Thymus (tissue), 11 donors: ENCODE data around the gene EGFR. TPM values are rescaled to one million over a fixed set of nuclear protein-coding genes. Genes with fewer than 3 reads are reported as not detected.

ENCODE experiments used
- DNase-seq, 9 donors: peaks; one replicate each; pipeline ENCODE4 v3.0.0-alpha.2; 2013; ENCODE audit warnings: low spot score in 9 of 9, low read depth in 6 of 9, missing footprints in 1 of 9
- H3K27ac ChIP-seq, 2 donors: one replicate each; pipeline ENCODE4 v1.5.1; 2013; ENCODE audit warnings: control low read depth in 1 of 2, low read depth in 1 of 2, low read length in 1 of 2, mild to moderate bottlenecking in 1 of 2, moderate library complexity in 1 of 2
- H3K27me3 ChIP-seq, 2 donors: one replicate each; pipeline ENCODE4 v1.5.1; 2013; ENCODE audit warnings: low read length in 1 of 2; ENCODE audit not compliant: control insufficient read depth in 2 of 2, insufficient read depth in 1 of 2
- H3K36me3 ChIP-seq, 2 donors: one replicate each; pipeline ENCODE4 v1.5.1; 2013; ENCODE audit warnings: low read length in 1 of 2, mild to moderate bottlenecking in 1 of 2, moderate library complexity in 1 of 2; ENCODE audit not compliant: control insufficient read depth in 2 of 2, insufficient read depth in 2 of 2
- H3K4me1 ChIP-seq, 2 donors: one replicate each; pipeline ENCODE4 v1.5.1; 2013; ENCODE audit warnings: low read length in 2 of 2; ENCODE audit not compliant: control insufficient read depth in 2 of 2, insufficient read depth in 2 of 2
- H3K4me3 ChIP-seq, 2 donors: one replicate each; pipeline ENCODE4 v1.5.1; 2013; ENCODE audit warnings: low read length in 2 of 2, control low read depth in 1 of 2, mild to moderate bottlenecking in 1 of 2
- H3K9me3 ChIP-seq, 2 donors: one replicate each; pipeline ENCODE4 v1.5.1; 2013; ENCODE audit warnings: low read length in 1 of 2, mild to moderate bottlenecking in 1 of 2; ENCODE audit not compliant: control insufficient read depth in 2 of 2, insufficient read depth in 1 of 2
- WGBS: extraction: QIAGEN DNeasy Blood & Tissue Kit; methylation state at CpG from one replicate; pipeline ENCODE4 v1.1.7; 2013; 5-methylcytosine and 5-hydroxymethylcytosine counted together
- polyA plus RNA-seq: library from polyadenylated mRNA; stranded (reverse); fragments of 200-250 nt; gene quantifications from one replicate; pipeline ENCODE4 v1.2.3, GENCODE V29; 2013
- total RNA-seq: library from RNA; stranded (reverse); fragments of 120-200 nt; gene quantifications from one replicate; pipeline ENCODE4 v1.2.4, GENCODE V29; 2013
- donor health status: healthy.

The EGFR gene
- total and polyA plus RNA-seq, 2 donors: 14.2 to 19.5 TPM

DNA sequence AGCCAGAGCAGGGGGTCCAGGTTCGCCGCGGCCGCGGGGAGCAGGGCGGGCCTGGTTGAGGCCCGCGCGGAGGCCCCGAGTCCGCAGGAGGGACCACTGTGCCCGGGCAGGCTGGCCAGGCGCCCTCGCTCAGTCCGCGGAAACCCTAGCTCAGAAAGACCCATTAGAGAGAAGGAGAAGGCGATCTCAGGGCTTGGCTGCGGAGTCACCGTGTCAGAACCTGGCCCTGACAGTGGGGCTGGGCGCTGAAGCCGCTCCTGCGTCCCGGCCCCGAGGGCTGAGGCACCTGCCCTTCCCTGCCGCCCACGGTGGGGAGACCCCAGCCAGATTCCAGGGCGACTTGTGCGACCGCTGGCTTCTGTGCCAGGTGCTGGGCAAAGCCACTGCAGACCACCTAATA lies 14.2 kb upstream of the EGFR start:
- WGBS: 79% methylated on average over 29 of the region's 29 CpGs
- H3K36me3 ChIP-seq: no peaks in the 10 kb centered on the region
- no peak overlapping the region for H3K27ac ChIP-seq
- H3K27me3 ChIP-seq: peaks cover 0 to 14% of the 10 kb centered on the region in 2 donors
- no peak for DNase-seq
- H3K9me3 ChIP-seq: no peaks in the 10 kb centered on the region
- no peak overlapping the region for H3K4me3 ChIP-seq
- H3K4me1 ChIP-seq: no peaks in the 10 kb centered on the region

DNA sequence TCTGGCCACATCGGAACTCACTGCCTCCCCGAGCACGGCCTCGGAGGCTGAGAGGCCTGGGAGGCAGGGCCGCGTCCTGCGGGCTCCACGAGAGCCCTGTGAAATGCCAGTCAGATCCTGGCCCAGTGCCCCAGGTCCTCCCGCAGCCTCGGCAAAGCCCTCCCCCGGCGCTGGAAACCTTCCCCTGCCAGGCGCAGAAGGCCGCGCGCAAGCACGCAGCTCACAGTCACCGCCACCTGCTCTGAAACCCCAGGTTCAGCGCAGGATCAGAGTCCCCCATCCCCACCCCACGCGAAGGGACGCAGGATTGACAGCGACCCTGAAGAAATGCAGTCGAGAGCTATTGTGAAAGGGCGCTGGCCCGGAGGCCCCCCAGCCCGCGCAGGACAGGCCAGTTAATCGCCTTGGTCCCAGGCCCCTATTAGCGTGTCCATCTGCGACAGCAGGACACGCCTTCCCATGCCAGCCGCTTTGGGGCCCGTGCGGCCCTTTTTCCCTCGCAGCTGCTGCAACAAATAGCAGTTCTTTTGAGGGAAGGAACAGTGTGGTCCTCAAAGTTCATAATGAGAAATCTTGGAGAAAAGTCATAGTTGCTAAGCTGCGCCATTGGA lies 13.5 kb upstream of the EGFR start:
- Histone ChIP-seq H3K4me1 (no peaks in the 10 kb centered on the region), H3K27me3 (peaks cover 0 to 14% of the 10 kb centered on the region in 2 donors), H3K9me3 (no peaks in the 10 kb centered on the region), H3K27ac (no peak overlapping the region), H3K36me3 (no peaks in the 10 kb centered on the region), H3K4me3 (no peak overlapping the region)
- DNase-seq: no peak
- 75% methylated on average over 37 of the region's 37 CpGs for WGBS

DNA sequence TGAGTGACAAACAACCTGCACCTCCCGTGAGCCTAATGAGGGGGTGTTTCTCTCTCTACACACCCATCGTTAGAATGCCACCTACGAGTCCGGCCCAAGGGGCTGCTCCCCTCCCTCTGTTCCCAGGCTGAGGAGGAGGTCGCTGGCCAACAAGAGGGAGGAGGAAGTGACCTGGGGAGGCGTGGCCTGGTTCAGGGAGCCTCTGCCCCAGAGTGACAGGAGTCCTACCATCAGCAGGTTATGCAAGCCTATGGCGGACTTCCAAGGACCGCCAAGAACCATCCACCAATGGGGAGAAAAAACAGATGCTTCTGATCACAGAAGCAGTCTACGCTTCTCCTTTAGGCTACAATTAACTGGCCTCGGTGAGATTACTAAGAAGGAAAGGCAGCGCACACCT lies 12.3 kb upstream of the EGFR start:
- Histone ChIP-seq H3K36me3 (no peaks in the 10 kb centered on the region), H3K27me3 (peaks cover 0 to 14% of the 10 kb centered on the region in 2 donors), H3K4me3 (no peak overlapping the region), H3K9me3 (no peaks in the 10 kb centered on the region), H3K27ac (no peak overlapping the region), H3K4me1 (no peaks in the 10 kb centered on the region)
- no peak for DNase-seq
- WGBS: 84% methylated on average over 11 of the region's 11 CpGs

- WGBS: 91% methylated on average over 1 of the region's 1 CpG
- no peak overlapping the region for H3K27ac ChIP-seq
- peaks cover 17 to 25% of the 10 kb centered on the region in 2 donors for H3K27me3 ChIP-seq
- no peaks in the 10 kb centered on the region for H3K4me1 ChIP-seq
- H3K4me3 ChIP-seq: no peak overlapping the region
- no peaks in the 10 kb centered on the region for H3K9me3 ChIP-seq
- DNase-seq: no peak
- no peaks in the 10 kb centered on the region for H3K36me3 ChIP-seq
These were observed 5.0 kb upstream of the EGFR start for GRCh38 chr7:55013851-55014250.

DNA sequence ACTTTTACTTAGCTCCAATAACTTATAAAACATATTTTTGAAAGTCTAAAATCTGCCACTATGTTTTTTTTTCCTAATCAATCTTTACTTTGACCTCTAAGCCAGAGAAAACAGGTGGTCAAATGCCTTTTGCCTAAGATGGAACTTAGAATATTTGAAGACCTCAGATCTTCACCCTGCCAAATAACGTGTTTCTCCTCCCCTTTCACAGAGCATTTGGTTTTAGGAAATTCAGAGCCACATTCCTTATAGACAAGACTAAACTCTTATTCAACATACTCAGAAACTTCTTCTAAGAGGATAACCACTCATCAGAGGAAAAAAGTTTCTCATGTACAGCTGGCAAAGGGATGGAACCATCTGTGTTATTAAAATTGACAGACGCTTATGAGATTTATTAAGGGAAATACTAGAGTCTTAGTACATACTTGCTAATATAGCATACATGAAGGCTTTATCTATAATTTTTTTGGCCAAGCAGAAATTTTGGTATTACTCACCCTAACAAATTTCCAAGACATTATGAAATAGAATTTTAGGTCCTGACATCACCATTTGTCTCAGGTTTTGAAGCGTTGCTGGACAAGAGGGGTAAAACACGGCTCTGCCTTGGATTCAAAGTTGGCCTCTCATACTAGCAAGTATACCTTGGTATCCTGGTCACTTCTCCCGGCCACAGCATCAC lies 2.6 kb upstream of the EGFR start:
- Histone ChIP-seq H3K36me3 (no peaks in the 10 kb centered on the region), H3K4me3 (no peak overlapping the region), H3K27me3 (peaks cover 33 to 48% of the 10 kb centered on the region in 2 donors), H3K4me1 (no peaks in the 10 kb centered on the region), H3K27ac (no peak overlapping the region), H3K9me3 (peaks cover 0 to 2% of the 10 kb centered on the region in 2 donors)
- WGBS: 88% methylated on average over 5 of the region's 5 CpGs
- no peak for DNase-seq

DNA sequence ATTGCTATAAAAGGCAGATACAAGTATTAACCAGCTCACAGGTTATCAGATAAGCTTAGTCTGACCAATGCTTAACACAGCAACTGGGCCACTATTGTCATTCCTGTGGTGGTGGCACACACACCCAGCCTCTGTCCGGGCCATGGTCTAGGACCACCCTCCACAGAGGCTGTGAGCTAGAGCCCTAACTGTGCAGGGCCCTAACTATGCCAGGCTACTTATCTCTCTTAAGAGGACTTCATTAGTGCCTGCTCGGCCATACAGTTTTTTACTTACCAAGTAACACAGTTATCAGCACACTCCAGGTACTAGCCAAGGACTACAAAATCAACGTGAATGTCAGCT lies 2.1 kb upstream of the EGFR start:
- DNase-seq: no peak
- H3K36me3 ChIP-seq: no peaks in the 10 kb centered on the region
- 94% methylated on average over 3 of the region's 3 CpGs for WGBS
- H3K4me1 ChIP-seq: no peaks in the 10 kb centered on the region
- no peak overlapping the region for H3K4me3 ChIP-seq
- H3K27me3 ChIP-seq: peaks cover 36 to 48% of the 10 kb centered on the region in 2 donors
- peaks cover 0 to 2% of the 10 kb centered on the region in 2 donors for H3K9me3 ChIP-seq
- H3K27ac ChIP-seq: no peak overlapping the region

- WGBS: 70% methylated on average over 6 of the region's 6 CpGs
- H3K27me3 ChIP-seq: peaks cover 37 to 54% of the 10 kb centered on the region in 2 donors
- DNase-seq: no peak
- no peaks in the 10 kb centered on the region for H3K4me1 ChIP-seq
- H3K27ac ChIP-seq: peak overlapping the region in 1 of 2 donors; percentile 30
- no peak overlapping the region for H3K4me3 ChIP-seq
- H3K36me3 ChIP-seq: no peaks in the 10 kb centered on the region
- H3K9me3 ChIP-seq: peaks cover 0 to 2% of the 10 kb centered on the region in 2 donors
These were observed 976 bp upstream of the EGFR start for GRCh38 chr7:55017841-55018240.

GRCh38 chr7:55019191-55019690 lies 424 bp downstream of the EGFR start:
- Histone ChIP-seq H3K27me3 (peaks cover 37 to 55% of the 10 kb centered on the region in 2 donors), H3K4me1 (no peaks in the 10 kb centered on the region), H3K4me3 (peak overlapping the region; percentile 20 to 35), H3K9me3 (peaks cover 0 to 2% of the 10 kb centered on the region in 2 donors), H3K36me3 (no peaks in the 10 kb centered on the region), H3K27ac (peak overlapping the region; percentile 37 to 76)
- no peak for DNase-seq
- 1% methylated on average over 70 of the region's 70 CpGs for WGBS

- Histone ChIP-seq H3K36me3 (no peaks in the 10 kb centered on the region), H3K4me1 (no peaks in the 10 kb centered on the region), H3K4me3 (peak overlapping the region; percentile 20 to 35), H3K27me3 (peaks cover 37 to 55% of the 10 kb centered on the region in 2 donors), H3K9me3 (peaks cover 0 to 2% of the 10 kb centered on the region in 2 donors), H3K27ac (peak overlapping the region; percentile 51 to 76)
- WGBS: 5% methylated on average over 78 of the region's 78 CpGs
- no peak for DNase-seq
These were observed 1.1 kb downstream of the EGFR start for GRCh38 chr7:55019691-55020465.
